NCI-H1092 treated with DMSO at 0.1 percent for 48 hours (cell line): ENCODE data around the gene DUSP12.
"Not testable (repeated sequence)": the region's sequence is repeated elsewhere in the genome, so short reads cannot be mapped to it uniquely, and the experiment has no call there.

Experiments used
- DNase-seq: peaks from one replicate; lab custom pipeline; 2025; lab: John Stamatoyannopoulos, UW

DUSP12 gene

GRCh38 chr1:161727256-161727924, 22.2 kb upstream of the DUSP12 start:
- no peak for DNase-seq

DNA sequence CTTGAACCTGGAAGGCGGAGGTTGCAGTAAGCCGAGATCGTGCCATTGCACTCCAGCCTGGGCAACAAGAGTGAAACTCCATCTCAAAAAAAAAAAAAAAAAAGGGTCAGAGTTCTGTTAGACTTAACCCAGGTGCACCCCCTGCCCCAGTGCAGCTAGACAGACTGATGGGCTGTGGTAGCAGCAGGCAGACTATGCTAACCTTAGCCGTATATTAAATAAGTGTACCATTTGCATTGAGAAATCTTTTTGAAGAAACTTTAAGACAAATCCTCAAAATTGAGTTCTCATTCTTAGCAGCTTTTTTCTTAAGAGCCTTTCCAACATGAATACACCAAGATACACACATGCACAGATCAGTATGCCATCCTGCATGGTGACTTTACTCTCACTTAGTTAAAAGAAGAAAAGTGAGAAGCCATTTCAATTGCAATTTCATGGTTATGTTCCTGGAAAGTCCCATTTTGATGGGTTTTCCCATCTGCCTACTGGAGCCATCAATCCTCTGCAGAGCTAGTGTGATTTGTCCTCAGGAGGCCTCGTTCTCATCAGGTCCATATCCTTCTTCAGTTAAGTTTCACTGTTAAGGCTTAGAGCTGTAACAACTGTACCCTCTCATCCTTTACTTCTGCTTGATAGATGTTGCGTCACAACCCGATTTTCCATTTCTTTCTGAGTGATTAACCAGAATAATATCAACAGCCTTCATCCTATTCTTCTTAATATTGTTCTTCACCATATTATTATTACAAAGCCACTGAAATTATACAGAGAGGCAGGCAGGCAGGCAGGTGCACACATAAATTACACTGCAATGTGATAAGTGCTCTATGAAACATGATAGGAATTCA, 21.0 kb upstream of the DUSP12 start:
- no peak for DNase-seq

DNA sequence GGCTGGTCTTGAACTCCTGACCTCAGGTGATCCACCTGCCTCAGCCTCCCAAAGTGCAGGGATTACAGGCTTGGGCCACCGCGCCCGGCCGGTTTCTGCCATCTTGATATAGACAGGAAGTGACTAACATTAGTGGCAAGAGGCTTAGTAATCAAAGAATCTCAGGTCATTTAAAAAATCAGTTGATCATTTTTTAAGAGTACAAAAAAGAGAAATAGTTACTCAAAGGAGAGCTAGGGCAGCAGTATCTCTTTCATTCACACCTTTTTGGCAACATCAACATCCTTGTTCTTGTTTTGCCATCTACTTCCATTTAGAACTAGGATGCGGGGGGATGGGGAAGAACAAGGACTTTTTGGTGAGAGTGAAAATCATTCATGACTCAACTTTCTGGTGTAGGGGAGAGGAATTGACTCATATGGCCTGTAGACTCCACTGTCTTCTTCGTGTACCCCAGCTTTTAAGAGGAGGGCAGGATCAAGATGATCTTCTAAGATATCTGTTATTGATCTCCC, 19.5 kb upstream of the DUSP12 start:
- no peak for DNase-seq

- DNase-seq = no peak
Measured at GRCh38 chr1:161731241-161731640, 18.3 kb upstream of the DUSP12 start.

DNA sequence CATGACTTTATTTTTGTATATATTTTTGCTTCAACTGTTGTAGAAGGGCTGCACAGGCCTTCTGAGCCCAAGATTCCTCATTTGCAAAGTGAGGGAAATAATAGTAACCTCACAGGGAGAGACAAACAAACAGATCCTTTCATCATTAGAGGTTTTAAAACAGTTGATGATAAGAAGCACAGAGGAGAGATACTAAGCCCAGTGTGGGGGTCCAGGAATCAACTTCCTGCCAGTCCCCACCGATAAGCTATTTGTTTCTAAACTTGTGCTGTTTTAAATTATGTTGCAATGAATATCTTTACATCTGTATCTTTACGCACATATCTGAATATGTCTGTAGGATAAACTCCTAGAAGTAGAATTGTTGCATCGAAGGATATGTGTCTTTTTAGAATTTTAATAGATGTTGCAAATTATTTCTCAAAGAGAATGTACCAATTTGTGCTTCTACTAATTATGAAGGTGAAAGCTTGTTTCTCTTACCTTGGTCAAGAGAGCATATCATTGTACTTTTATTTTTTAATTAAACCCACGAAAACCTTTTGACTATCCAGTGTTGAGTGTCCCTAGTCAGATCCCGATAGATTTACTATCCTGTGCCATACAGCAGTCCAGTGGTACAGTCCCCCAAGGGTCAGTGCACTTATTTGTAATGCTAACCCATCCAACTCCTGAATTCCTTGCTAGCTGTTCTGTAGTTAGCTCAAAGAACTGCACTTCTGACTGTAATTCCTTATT, 17.4 kb upstream of the DUSP12 start:
- DNase-seq = no peak

DNA sequence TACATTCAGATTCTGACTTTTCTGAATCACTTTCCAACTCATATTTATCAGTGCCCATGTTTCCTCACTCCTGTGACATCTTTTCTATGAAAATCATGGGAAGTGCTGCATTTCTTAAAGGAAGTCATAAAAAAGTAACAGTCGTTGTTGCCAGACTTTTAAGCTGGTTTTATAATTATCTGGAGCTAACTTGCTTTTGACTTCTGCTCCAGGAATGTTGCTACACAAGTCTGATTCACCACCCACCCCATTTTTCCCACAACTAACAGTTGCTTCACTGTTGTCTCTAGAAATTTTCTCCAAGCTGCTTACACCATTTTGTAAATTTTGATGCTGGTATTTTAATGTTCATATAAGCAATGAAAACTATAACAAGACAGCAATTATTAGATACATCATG, 16.1 kb upstream of the DUSP12 start:
- DNase-seq = no peak

GRCh38 chr1:161735837-161736236, 13.7 kb upstream of the DUSP12 start:
- no peak for DNase-seq

- DNase-seq = no peak
Measured at GRCh38 chr1:161736335-161736969, 13.1 kb upstream of the DUSP12 start.

DNA sequence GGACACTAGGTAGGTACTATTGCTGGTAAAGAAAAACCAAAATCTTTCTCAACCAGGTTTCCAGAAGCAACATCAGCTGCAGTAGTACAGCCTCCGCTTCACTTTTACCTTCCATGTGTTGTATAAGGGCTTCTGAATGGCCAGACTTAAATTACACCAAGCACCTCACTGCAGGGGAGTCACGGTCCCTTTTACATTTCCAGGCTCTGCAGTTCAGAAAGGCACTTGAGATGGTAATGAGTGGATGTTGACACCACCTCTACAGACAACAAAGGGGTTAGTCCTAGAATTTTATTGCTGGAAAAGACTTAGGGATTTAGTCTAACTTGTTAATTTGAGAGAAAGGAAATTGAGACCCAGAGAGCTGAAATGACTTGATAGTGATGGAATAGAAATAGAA, 12.0 kb upstream of the DUSP12 start:
- DNase-seq = no peak

DNA sequence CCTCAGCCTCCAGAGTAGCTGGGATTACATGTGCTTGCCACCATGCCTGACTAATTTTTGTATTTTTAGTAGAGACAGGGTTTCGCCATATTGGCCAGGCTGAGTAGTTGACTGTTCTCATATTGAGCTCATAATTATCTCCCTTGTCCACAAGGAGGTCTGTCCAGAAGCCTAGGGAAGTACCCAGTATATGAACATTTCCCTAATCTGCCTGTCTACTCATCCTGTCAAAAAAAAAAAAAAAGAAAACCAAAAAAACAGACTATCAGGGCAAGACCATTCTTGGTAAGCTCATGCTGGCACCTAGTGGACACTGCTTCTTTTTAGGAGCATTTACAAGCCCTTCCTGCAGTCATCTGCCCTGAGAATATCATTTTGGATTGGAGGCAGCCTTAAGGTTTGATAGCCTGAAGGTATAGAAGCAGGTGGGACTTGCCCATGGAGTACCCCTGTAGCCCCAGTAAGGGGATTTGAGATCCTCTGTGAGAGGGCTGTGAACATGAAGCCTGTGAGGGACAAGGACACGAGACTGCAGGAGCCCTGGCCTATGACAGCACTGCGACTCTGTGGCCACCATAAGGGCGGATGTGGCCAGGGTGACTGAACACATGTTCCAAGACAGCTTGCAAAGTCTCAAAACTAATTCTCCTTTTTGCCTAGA, 10.8 kb upstream of the DUSP12 start:
- DNase-seq = peak; percentile 17

GRCh38 chr1:161739865-161740566, 9.6 kb upstream of the DUSP12 start:
- no peak for DNase-seq

DNA sequence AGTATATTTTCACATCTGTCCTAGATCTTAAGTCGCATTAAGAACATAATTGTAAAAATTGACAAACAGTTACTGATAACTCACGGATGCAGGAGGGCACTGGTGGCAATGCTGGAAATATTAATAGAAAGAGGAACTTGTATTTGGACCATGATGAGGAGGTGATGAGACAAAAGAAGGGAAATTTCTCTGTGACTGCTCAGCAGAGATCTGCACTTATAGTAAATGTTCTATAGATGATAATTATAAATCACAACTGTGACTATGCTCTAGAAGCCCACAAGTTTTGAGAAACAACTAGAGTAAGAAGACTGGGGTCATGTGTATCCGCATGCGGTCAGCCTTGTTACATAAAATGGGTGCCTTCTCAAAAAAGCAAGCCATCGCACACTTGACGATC, 8.7 kb upstream of the DUSP12 start:
- DNase-seq = no peak

GRCh38 chr1:161743231-161743630, 6.4 kb upstream of the DUSP12 start:
- no peak for DNase-seq

- no peak for DNase-seq
Measured at GRCh38 chr1:161747801-161748200, 1.8 kb upstream of the DUSP12 start.

- DNase-seq = no peak
Measured at GRCh38 chr1:161763522-161764098, 14.0 kb downstream of the DUSP12 start.

DNA sequence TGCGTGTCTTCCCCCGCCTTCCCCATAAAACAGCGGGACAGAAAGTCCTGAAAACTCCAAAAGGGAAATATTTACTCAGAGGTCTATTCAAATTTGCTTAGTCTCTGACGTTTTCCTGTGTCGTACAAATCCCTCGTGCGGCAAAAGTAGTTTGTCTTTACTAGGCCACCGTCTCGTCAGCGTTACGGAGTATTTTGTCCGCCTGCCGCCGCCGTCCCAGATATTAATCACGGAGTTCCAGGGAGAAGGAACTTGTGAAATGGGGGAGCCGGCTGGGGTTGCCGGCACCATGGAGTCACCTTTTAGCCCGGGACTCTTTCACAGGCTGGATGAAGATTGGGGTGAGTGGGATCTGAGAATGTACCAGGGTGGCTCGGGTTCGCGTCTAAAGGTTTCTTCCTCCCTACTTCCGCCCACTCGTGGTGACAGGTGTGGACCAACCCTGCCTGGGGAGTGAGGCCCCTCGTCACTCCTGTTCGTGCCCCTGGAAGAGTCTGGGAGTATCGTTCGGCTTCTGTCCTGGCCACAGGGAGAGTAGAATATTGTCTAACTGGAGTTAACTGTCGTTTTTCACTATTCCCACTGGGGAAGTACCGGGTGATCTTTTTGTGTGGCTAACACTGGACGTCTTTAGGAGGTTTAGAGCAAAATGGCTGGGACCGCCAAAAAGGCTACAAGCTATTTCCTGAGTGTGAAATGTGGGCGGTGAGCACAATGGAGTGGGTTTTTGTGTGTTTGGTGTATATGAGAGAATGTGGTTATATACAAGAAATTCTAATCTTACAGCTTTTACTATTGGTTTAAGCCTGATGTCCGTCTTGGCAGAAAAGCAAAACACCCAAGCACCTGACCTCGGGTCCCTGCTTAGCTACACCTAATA, 16.8 kb downstream of the DUSP12 start, which contains the start of gene ATF6:
Gene ATF6, plus strand, starts transcription at position 219 of the 880 bp plus-strand sequence. Its CDS starts 41 bp downstream, at position 260.
- DNase-seq = peak; percentile 91

GRCh38 chr1:161768461-161768860, 18.9 kb downstream of the DUSP12 start:
- DNase-seq = no peak

DNA sequence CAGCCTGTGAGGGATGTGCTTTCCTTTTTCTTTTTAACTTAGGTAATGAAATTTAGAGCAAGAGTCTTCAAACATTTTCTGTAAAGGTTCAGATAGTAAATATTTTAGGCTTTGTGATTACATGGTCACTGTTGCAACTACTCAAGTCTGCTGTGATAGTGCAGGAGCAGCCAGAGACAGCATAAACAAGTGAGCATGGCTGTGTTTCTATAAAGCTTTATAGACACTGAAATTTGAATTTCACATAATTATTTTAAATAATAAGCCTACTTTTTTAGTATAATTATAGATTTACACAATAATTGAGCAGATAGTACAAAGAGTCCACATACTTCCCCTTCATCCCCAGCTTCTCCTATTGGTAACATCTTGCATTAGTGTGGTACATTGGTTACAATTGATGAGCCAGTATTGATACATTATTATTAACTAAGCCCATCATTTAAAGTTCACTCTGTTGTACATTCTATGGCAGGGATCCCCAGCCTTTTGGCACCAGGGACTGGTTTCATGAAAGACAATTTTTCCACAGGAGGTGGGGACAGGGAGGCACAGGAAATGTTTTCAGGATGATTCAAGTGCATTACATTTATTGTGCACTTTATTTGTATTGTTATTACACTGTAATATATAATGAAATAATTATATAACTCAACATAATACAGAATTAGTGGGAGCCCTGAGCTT, 19.5 kb downstream of the DUSP12 start:
- no peak for DNase-seq

- DNase-seq = not testable (repeated sequence)
Measured at GRCh38 chr1:161769673-161770045, 20.1 kb downstream of the DUSP12 start.
